HCT116 (cell line): ENCODE data around the gene CLDN14. TPM values are rescaled to one million over a fixed set of nuclear protein-coding genes. Genes with fewer than 3 reads are reported as not detected.

Experiments
- ATAC-seq: fragments of 200-7000 bp; cut with Tn5 transposase; 2 replicates; pipeline ENCODE4 v1.9.1; 2020; ENCODE audit warnings: mild to moderate bottlenecking, moderate library complexity
- BruUV-seq: library from RNA; stranded (reverse); fragments of 400-500 nt; replicated peaks from 2 replicates; lab custom pipeline; 2021; lab: Mats Ljungman, UMichigan
- CTCF ChIA-PET: fragments of 300-600 bp; sonication (Branson Sonifier 250); formaldehyde crosslinking; loops from one replicate; lab custom pipeline; 2021; ENCODE audit warnings: antibody characterized with exemption; lab: Charles Lee
- POLR2A ChIA-PET: fragments of 300-600, 350-600 bp; sonication (Branson Sonifier 250); formaldehyde crosslinking; loops from one replicate; lab custom pipeline; 2021; ENCODE audit warnings: antibody characterized with exemption; lab: Charles Lee
- RAD21 ChIA-PET, 2 experiments: fragments of 300-600 bp; sonication (Branson Sonifier 250); formaldehyde crosslinking; loops; one replicate each; lab custom pipeline; 2023; ENCODE audit warnings: low total read pairs in 2 of 2; ENCODE audit not compliant: uncharacterized antibody in 2 of 2, unreplicated experiment in 2 of 2, low non-redundant PET in 1 of 2; lab: Charles Lee
- DNase-seq: peaks from one replicate; pipeline ENCODE4 v3.0.0-alpha.2; 2010; ENCODE audit warnings: low read depth, low spot score
- H2AFZ ChIP-seq: fragments of 200-600 bp; shearing (Covaris generic), sonication (generic); 2 replicates; pipeline ENCODE4 v1.6.1; 2017; ENCODE audit warnings: low read depth, mixed run types, mixed read lengths, antibody characterized with exemption, low read length; ENCODE audit not compliant: poor library complexity, severe bottlenecking
- H3K27ac ChIP-seq: 2 replicates; pipeline ENCODE4 v1.5.1; 2012; ENCODE audit warnings: low read depth, low read length
- H3K27me3 ChIP-seq: fragments of 200-600 bp; sonication (generic); 2 replicates; pipeline ENCODE4 v1.6.1; 2016; ENCODE audit warnings: mixed run types, low read length, mixed read lengths; ENCODE audit not compliant: insufficient read depth
- H3K36me3 ChIP-seq, 2 experiments: fragments of 200-500 bp in 1 of 2; fragments of 200-600 bp in 1 of 2; sonication (Bioruptor generic) in 1 of 2; sonication (generic) in 1 of 2; 2 replicates each; pipeline versions ENCODE4 v1.5.1 to v1.6.1; 2014 to 2016; ENCODE audit warnings: low read length in 2 of 2, inconsistent platforms in 1 of 2, mixed read lengths in 1 of 2, mixed run types in 1 of 2; ENCODE audit not compliant: insufficient read depth in 2 of 2, control insufficient read depth in 1 of 2
- H3K4me1 ChIP-seq, 2 experiments: fragments of 200-600 bp in 1 of 2; sonication (generic) in 1 of 2; 2 replicates each; pipeline versions ENCODE4 v1.5.1 to v1.6.1; 2012 to 2017; ENCODE audit warnings: low read length in 2 of 2, inconsistent platforms in 1 of 2, mild to moderate bottlenecking in 1 of 2, mixed read lengths in 1 of 2, mixed run types in 1 of 2, moderate library complexity in 1 of 2; ENCODE audit not compliant: insufficient read depth in 2 of 2, control insufficient read depth in 1 of 2
- H3K4me2 ChIP-seq: fragments of 200-600 bp; sonication (generic); 2 replicates; pipeline ENCODE4 v1.6.1; 2017; ENCODE audit warnings: mixed run types, low read length, mixed read lengths
- H3K4me3 ChIP-seq, 2 experiments: fragments of 200-600 bp in 1 of 2; sonication (generic) in 1 of 2; replicated peaks in 1 of 2; 2 replicates each; pipeline ENCODE4 v1.5.1; 2011 to 2016; ENCODE audit warnings: low read length in 2 of 2, control low read depth in 1 of 2, low read depth in 1 of 2, mild to moderate bottlenecking in 1 of 2, mixed read lengths in 1 of 2, mixed run types in 1 of 2
- H3K79me2 ChIP-seq: fragments of 200-600 bp; sonication (generic); 2 replicates; pipeline ENCODE4 v1.6.1; 2017; ENCODE audit warnings: mild to moderate bottlenecking, mixed run types, low read length, moderate library complexity, mixed read lengths; ENCODE audit not compliant: insufficient read depth
- H3K9ac ChIP-seq: fragments of 200-600 bp; sonication (generic); 2 replicates; pipeline ENCODE4 v1.6.1; 2016; ENCODE audit warnings: low read length, mixed read lengths
- H3K9me2 ChIP-seq: fragments of 200-600 bp; sonication (generic), shearing (Covaris generic); 2 replicates; pipeline ENCODE4 v1.6.1; 2017; ENCODE audit warnings: mixed run types, mild to moderate bottlenecking, moderate library complexity; ENCODE audit not compliant: insufficient read depth
- H3K9me3 ChIP-seq, 2 experiments: fragments of 200-500 bp in 1 of 2; fragments of 200-600 bp in 1 of 2; sonication (Bioruptor generic) in 1 of 2; sonication (generic) in 1 of 2; 2 replicates each; pipeline ENCODE4 v1.6.1; 2014 to 2017; ENCODE audit warnings: low read length in 2 of 2, mixed read lengths in 2 of 2, inconsistent platforms in 1 of 2, low read depth in 1 of 2, mild to moderate bottlenecking in 1 of 2, mixed run types in 1 of 2, moderate library complexity in 1 of 2; ENCODE audit not compliant: control insufficient read depth in 1 of 2, insufficient read depth in 1 of 2
- H4K20me1 ChIP-seq: fragments of 200-600 bp; sonication (generic), shearing (Covaris generic); 2 replicates; pipeline ENCODE4 v1.6.1; 2017; ENCODE audit warnings: mixed run types, mild to moderate bottlenecking, moderate library complexity; ENCODE audit not compliant: insufficient read depth
- CEBPB ChIP-seq: IDR thresholded peaks from 2 replicates; pipeline ENCODE4 v1.6.1; 2012; ENCODE audit warnings: low read depth
- EGR1 ChIP-seq: IDR thresholded peaks from 2 replicates; pipeline ENCODE4 v1.6.1; 2012; ENCODE audit warnings: low read depth
- ELF1 ChIP-seq: IDR thresholded peaks from 2 replicates; pipeline ENCODE4 v1.6.1; 2012; ENCODE audit warnings: low read depth, borderline replicate concordance
- EZH2 ChIP-seq: fragments of 200-600 bp; sonication (generic); IDR thresholded peaks from 2 replicates; pipeline ENCODE4 v1.6.1; 2017; ENCODE audit warnings: antibody characterized with exemption, mixed run types
- FOSL1 ChIP-seq: IDR thresholded peaks from 2 replicates; pipeline ENCODE4 v1.6.1; 2012; ENCODE audit warnings: low read depth
- JUND ChIP-seq: IDR thresholded peaks from 2 replicates; pipeline ENCODE4 v1.6.1; 2012
- POLR2AphosphoS5 ChIP-seq: IDR thresholded peaks from 2 replicates; pipeline ENCODE4 v1.6.1; 2011; ENCODE audit warnings: mild to moderate bottlenecking, low read depth, low read length, moderate library complexity
- SP1 ChIP-seq: IDR thresholded peaks from 2 replicates; pipeline ENCODE4 v1.6.1; 2012; ENCODE audit warnings: low read depth
- TCF7L2 ChIP-seq: IDR thresholded peaks from 2 replicates; pipeline ENCODE4 v1.7.0; 2011; ENCODE audit warnings: borderline replicate concordance, inconsistent platforms; ENCODE audit not compliant: insufficient read depth, insufficient read length; ENCODE audit errors: extremely low read depth
- YY1 ChIP-seq: IDR thresholded peaks from 2 replicates; pipeline ENCODE4 v1.6.1; 2011; ENCODE audit warnings: low read length, low read depth, moderate library complexity, mild to moderate bottlenecking; ENCODE audit not compliant: insufficient replicate concordance; ENCODE audit errors: extremely low read depth
- intact Hi-C: fragments of 100-400 bp; cut with micrococcal nuclease; formaldehyde crosslinking; loops from 2 replicates; pipeline ENCODE4 v1.10.0; 2022
- total RNA-seq: library from RNA; stranded (reverse); gene quantifications from one replicate; pipeline ENCODE4 v1.2.1, GENCODE V29; 2021; ENCODE audit not compliant: unreplicated experiment

Gene CLDN14
- total RNA-seq, 1 experiment from 2014 or later, result not detected

DNA sequence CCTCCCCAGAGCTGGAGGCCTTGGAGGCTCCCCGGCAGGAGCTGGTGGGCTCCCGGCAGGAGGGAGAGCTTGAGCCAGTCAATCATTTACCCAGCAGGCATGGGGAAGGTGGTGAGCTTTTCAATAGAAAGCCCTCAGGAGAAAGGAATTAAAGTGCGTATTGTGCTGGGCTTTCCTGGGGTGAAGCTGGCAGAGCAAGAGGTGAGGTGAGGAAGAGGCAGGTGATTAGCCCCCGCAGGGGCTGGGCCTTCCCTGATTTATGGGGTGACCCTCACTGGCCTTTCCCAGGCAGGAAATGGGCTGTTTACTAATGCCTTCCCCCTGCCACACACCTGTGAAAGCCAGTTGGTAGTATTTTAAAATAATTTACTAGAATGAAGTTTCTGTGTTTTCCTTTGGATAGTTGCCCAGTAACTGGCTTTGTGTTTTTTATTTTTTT is 25.8 kb downstream of the CLDN14 start:
- no TSS peak for BruUV-seq
- Histone ChIP-seq H3K9me3 (no peaks in the 10 kb centered on the region), H4K20me1 (no peaks in the 10 kb centered on the region), H3K79me2 (no peaks in the 10 kb centered on the region), H2AFZ (no peak overlapping the region), H3K4me2 (no peak overlapping the region), H3K27me3 (no peaks in the 10 kb centered on the region), H3K4me3 (no peak overlapping the region), H3K9ac (no peak overlapping the region), H3K27ac (no peak overlapping the region), H3K9me2 (no peaks in the 10 kb centered on the region), H3K36me3 (no peaks in the 10 kb centered on the region), H3K4me1 (no peaks in the 10 kb centered on the region)
- TF ChIP-seq EZH2, result no peak
- TF ChIP-seq FOSL1, result no peak
- no peak for TF ChIP-seq YY1
- TF ChIP-seq CEBPB, result no peak
- POLR2A ChIA-PET, result no interaction called here
- CTCF ChIA-PET, result interaction anchor here (0.9 kb wide), 1 partner anchor 32 kb away, joined by 3 read pairs; no protein-coding TSS in a partner anchor
- DNase-seq (no peak), ATAC-seq (no peak)
- intact Hi-C loops, result no loop called here
- RAD21 ChIA-PET, result no interaction called here

DNA sequence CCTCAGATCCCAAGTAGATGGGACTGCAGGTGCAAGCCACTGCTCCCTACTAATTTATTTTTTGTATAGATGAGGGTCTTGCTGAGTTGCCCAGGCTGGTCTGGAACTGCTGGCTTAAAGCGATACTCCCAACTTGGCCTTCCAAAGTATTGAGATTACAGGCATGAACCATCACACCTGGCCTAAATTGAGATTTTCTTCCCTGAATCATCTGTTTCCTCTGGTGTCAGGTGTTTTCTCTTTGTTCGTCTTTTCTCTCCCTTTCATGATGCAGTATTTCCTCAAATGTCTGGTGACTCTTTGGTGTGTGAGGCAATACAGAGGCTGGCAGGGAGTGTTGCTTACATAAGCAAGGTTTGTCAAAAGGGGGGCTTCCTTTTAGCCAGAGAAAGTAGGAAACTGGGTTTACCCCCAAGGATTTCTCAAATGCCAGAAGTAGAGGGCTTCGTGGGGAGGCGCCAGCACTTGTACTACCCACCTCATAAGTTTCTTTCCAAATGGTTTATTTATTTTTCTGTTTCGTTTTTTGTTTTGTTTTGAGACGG is 27.6 kb downstream of the CLDN14 start:
- Histone ChIP-seq H3K9me2 (no peaks in the 10 kb centered on the region), H4K20me1 (no peaks in the 10 kb centered on the region), H3K27ac (no peak overlapping the region), H3K79me2 (no peaks in the 10 kb centered on the region), H3K4me3 (no peak overlapping the region), H2AFZ (no peak overlapping the region), H3K9ac (no peak overlapping the region), H3K36me3 (no peaks in the 10 kb centered on the region), H3K9me3 (no peaks in the 10 kb centered on the region), H3K4me1 (no peaks in the 10 kb centered on the region), H3K27me3 (no peaks in the 10 kb centered on the region), H3K4me2 (no peak overlapping the region)
- ATAC-seq, result no peak
- no TSS peak for BruUV-seq
- intact Hi-C loops, result no loop called here
- DNase-seq, result no peak
- TF ChIP-seq SP1 (no peak), ELF1 (no peak), EZH2 (no peak), JUND (no peak), TCF7L2 (no peak), EGR1 (no peak), POLR2AphosphoS5 (no peak), FOSL1 (no peak)
- CTCF ChIA-PET, result no interaction called here
- RAD21 ChIA-PET, result no interaction called here
- POLR2A ChIA-PET, result no interaction called here
